ENCODE results near the gene CATSPERB.
"Not testable (repeated sequence)": the region's sequence is repeated elsewhere in the genome, so short reads cannot be mapped to it uniquely, and the experiment has no call there.

Gene CATSPERB

DNA sequence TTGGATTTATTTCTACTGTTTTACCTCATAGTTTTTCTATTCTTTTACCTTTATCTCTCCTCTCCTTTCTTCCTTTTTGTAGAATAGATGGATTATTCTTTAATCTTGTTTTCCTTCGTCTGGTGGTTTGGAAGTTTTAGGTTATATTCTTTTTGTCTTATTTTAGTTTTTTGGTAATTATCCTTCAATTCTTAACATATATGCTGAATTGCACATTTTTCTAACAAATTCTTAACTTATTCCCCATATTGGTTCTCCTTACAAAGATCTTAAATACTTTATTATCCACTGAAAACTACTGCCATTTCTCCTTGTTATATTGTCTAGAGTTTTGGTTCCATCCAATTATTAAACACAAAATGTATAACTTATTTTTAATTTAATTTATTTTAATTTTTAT, 42.3 kb downstream of the CATSPERB start:
- no peak overlapping the region for H3K27ac ChIP-seq
- TF ChIP-seq, protein P1, sequence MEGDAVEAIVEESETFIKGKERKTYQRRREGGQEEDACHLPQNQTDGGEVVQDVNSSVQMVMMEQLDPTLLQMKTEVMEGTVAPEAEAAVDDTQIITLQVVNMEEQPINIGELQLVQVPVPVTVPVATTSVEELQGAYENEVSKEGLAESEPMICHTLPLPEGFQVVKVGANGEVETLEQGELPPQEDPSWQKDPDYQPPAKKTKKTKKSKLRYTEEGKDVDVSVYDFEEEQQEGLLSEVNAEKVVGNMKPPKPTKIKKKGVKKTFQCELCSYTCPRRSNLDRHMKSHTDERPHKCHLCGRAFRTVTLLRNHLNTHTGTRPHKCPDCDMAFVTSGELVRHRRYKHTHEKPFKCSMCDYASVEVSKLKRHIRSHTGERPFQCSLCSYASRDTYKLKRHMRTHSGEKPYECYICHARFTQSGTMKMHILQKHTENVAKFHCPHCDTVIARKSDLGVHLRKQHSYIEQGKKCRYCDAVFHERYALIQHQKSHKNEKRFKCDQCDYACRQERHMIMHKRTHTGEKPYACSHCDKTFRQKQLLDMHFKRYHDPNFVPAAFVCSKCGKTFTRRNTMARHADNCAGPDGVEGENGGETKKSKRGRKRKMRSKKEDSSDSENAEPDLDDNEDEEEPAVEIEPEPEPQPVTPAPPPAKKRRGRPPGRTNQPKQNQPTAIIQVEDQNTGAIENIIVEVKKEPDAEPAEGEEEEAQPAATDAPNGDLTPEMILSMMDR (conservative IDR thresholded peaks at IDR 0.05) = no peak

DNA sequence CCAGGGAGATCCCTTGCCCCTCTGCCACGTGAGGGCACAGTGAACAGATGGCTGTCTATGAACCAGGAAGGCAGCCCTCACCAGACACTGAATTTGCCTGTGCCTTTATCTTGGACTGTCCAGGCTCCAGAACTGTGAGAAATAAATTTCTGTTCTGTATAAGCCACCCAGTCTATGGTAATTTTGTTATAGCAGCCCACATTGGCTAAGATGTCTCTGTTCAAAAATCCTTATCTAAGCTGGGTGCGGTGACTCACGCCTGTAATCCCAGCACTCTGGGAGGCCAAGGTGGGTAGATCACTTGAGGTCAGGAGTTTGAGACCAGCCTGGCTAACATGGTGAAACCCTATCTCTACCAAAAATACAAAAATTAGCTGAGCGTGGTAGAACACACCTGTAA, 44.5 kb downstream of the CATSPERB start:
- H3K27ac ChIP-seq = not testable (repeated sequence)

DNA sequence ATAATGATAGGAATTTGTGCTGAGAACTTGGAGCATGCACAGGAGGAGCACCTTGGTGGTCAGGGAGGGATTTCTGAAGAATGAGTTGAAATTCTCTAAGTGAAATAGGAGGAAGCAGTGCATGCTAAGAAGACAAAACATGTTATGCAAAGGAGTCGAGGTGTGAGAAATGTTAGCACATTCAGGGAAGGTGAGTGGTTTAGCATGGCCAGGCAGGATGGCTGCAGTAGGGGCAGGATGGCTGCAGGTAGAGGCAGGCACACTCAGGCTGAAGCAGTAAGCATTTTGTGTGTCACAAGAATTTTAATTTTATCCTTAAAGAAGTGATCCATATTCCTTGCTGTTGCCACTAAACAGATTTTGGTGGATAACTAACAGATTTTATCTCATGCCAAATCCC, 46.3 kb downstream of the CATSPERB start:
- TF ChIP-seq, protein P1 (conservative IDR thresholded peaks at IDR 0.05) = no peak
- H3K27ac ChIP-seq = no peak overlapping the region

DNA sequence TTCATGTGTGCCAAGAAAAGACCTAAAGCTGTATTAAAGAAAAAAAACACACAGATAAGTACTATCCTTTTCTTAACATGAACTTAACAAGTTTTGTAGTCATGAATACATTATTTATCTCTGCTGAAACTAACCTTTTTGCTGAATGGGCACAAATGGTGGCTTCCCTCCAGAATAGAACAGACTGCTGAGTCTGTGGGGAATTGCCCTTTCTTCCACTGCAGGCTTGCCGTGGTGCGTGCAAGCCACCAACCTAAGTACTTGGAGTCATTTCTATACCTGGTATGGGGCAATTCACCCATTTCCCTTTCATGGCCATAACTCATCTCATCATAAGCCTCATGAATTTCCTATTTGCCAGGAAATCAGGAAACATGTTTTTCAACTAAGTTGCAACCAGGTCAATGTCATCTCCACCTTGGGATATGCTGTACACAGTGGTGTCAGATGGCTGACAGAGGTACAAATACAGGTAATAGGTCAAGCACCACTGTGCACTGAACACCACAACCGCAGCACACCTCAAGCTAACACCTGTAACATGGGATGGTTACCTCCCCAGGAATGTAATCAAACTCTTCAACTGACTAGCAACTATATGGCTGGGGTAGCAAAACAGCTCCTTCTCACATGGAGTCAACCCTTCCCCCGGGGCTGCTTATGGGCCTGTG, 49.9 kb downstream of the CATSPERB start:
- H3K27ac ChIP-seq = no peak overlapping the region
- TF ChIP-seq, protein P1 (conservative IDR thresholded peaks at IDR 0.05) = no peak

DNA sequence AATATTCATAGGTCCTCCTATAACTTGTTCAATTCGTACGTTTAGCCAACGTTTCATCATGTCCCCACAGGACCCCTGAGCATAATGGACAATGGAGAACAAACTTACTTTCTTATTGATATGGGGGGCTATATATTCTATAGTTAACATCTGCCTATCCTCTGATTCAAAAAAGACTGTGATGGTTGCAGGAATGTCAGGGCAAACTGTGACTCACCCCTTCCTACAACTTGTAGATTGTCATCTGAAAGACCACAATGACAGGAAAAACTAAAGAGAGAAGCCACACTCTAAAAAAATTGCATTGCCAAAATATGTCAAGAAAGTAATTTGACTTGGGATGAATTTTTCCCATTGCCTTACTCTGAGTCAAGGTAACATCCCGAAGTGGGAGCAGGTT, 50.8 kb downstream of the CATSPERB start:
- TF ChIP-seq, protein P1 (conservative IDR thresholded peaks at IDR 0.05) = no peak
- no peak overlapping the region for H3K27ac ChIP-seq

DNA sequence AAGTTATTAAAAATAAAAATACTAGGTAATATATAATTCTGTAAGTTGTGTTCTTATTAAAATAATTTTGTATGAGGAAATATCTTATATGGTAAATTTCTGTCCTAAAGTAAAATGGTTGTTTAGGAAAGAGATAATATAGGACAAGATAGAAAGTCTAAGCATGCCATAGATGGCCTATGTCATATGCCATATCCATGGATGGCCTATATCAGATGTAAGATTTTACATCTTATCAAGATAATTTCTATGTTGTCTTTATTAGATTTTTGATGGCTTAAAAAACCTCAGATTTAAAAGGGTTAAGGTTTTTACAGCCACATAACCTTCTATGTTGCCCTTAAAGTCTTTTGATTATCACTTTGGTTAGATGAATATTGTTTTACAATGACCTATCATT, 52.6 kb downstream of the CATSPERB start:
- TF ChIP-seq, protein P1 (conservative IDR thresholded peaks at IDR 0.05) = no peak
- no peak overlapping the region for H3K27ac ChIP-seq

DNA sequence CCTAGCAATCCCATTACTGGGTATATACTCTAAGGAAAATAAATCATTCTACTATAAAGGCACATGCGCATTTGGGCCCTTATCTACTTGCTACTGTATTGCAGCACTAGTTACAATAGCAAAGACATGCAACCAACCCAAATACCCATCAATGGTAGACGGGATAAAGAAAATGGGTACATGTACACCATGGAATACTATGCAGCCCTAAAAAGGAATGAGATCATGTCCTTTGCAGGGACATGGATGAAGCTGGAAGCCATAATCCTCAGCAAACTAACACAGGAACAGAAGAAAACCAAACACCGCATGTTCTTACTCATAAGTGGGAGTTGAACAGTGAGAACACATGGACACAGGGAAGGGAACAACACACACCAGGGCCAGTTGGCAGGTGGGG, 54.2 kb downstream of the CATSPERB start:
- not testable (repeated sequence) for H3K27ac ChIP-seq

DNA sequence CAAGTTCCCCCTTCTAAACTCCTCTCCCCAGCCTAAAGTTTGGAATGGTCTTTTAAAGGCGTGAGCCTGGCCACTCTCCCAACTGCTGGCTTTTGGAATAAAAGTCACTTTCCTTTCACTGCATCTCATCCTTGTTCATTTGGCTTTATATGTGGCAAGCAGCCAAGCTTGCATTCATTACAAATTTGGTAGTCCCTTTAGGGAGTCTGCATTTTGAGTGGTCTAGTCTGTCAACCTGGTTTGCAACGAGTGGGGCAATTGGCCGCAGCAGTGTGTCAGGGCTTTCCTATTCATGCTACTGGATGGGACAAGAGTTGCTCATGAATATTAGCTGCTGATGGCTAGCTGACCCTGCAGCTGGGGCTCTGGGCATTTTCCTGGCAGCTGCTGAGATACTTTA, 57.0 kb downstream of the CATSPERB start:
- H3K27ac ChIP-seq = no peak overlapping the region
- TF ChIP-seq, protein P1 (conservative IDR thresholded peaks at IDR 0.05) = no peak

DNA sequence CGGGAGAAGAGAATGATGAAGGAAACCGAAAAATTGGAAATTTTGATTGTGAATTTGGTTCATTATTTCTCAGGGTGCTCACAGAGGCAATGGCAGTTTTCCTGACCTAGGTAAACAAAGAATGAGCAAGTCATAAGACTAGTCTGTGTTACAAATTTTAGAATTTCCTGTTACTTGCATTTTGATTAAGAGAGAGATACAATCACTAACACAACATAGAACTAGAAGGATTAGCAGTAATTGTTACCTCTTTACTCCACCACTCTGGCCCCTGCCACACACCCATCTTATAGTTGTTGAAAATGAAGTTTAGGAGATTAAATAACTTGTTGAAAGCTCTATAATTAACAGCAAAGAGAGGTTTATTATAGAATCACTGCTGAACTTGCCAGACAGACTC, 62.0 kb downstream of the CATSPERB start:
- peak overlapping the region; percentile 57 for H3K27ac ChIP-seq
- TF ChIP-seq, protein P1 (conservative IDR thresholded peaks at IDR 0.05) = no peak

DNA sequence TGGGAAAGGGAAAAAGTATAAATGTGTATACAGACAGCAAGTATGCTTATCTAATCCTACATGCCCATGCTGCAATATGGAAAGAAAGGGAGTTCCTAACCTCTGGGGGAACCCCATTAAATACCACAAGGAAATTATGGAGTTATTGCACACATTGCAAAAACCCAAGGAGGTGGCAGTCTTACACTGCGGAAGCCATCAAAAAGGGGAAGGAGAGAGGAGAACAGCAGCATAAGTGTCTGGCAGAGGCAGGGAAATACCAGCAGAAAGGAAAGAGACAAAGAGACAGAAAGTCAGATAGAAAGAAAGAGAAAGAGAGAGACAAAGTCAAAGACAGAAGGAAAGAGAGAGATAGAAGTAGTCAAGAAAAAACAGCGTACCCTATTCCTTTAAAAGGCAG, 64.8 kb downstream of the CATSPERB start:
- H3K27ac ChIP-seq = not testable (repeated sequence)

Measured in VCaP (cell line).